Head of caudate nucleus (tissue), 42 donors: Measurements from ENCODE around the gene ALDOA.
A peak's percentile ranks its signal among the peaks of the same experiment; 100 is the strongest.

Source experiments
- DNase-seq, 42 donors: peaks; one replicate each; pipeline versions ENCODE4 v3.0.0 to v3.0.0-alpha.2; 2020 to 2021; ENCODE audit warnings: mixed read lengths in 7 of 42
- intact Hi-C: fragments of 100-400 bp; cut with DNase I; formaldehyde crosslinking; loops from one replicate; pipeline ENCODE4 v1.15.0; 2022

The ALDOA gene

DNA sequence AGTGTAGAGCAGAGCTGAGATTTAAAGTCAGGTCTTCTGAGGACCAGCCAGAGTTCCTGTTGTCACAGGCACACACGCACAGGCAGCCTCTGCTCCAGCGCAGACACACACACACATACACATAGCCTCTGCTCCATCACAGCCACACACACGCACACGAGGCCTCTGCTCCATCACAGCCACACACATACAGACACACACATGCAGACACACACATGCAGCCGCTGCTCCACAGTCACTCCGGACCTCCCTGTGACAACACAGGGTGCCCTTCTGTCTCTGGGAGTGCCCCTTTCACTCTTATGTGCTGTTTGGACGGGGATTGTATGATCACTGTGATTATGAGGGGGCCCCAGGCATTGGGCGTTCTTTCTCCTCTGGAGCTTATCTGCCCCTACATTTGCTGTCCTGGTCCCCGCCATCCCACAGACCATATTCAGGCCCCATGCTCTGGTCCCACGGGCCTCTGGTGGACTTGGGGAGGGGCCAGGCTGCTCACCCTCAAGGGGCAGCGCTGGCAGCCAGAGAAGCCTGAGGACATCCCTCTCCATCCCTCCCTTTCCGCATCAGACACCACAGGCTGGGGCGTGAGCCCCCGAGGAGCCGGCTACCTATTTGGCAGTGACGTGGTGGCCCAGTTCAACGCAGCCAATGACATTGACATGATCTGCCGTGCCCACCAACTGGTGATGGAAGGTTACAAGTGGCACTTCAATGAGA, 18.7 kb downstream of the ALDOA start:
- no peak for DNase-seq
- intact Hi-C loops: no loop called here

DNA sequence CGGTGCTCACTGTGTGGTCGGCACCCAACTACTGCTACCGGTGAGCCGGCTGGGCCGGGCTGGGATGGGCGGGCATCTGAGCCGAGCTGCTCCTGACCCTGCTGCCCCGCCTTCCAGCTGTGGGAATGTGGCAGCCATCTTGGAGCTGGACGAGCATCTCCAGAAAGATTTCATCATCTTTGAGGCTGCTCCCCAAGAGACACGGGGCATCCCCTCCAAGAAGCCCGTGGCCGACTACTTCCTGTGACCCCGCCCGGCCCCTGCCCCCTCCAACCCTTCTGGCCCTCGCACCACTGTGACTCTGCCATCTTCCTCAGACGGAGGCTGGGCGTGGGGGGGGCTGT, 19.2 kb downstream of the ALDOA start:
- no peak for DNase-seq
- intact Hi-C loops: no loop called here

DNA sequence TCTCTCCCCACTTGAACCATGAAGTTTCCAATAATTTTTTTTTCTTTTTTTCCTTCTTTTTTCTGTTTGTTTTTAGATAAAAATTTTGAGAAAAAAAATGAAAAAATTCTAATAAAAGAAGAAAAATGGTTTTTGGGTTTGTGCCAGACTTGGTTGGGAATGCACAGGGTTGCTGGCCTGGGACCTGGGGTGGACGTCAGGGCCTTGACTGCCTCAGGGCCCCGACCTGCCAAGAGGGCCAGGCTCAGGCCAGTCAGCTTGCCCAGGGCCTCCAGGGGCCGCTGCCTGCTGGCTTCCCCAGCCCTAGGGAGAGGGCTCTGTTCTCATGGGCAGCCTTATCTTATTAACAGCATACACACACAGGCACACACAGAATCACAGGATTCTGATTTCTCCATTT, 19.7 kb downstream of the ALDOA start:
- DNase-seq: no peak

DNA sequence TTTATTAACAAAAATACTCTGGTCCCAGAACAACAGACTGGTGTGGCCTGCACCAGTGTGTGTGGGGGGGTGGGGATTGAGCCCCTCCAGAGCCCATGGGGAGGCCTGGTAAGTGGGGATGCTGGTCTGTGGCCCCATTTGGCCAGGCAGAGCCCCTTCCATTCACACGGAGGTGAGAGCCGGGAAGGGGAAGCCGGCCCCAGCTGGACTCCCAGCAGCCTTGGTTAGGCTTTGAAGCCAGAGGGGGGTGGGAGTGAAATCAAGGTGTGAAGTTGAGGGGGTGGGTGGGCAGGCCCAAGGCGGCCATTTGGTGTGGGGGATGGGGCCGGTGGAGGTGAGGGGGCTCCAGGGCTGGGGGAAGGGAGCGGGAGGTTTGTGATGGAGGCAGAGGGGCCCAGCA, 20.3 kb downstream of the ALDOA start:
- no peak for DNase-seq

More for the DNA sequence above, 19.7 kb downstream of the ALDOA start:
- intact Hi-C loops: no loop called here

DNA sequence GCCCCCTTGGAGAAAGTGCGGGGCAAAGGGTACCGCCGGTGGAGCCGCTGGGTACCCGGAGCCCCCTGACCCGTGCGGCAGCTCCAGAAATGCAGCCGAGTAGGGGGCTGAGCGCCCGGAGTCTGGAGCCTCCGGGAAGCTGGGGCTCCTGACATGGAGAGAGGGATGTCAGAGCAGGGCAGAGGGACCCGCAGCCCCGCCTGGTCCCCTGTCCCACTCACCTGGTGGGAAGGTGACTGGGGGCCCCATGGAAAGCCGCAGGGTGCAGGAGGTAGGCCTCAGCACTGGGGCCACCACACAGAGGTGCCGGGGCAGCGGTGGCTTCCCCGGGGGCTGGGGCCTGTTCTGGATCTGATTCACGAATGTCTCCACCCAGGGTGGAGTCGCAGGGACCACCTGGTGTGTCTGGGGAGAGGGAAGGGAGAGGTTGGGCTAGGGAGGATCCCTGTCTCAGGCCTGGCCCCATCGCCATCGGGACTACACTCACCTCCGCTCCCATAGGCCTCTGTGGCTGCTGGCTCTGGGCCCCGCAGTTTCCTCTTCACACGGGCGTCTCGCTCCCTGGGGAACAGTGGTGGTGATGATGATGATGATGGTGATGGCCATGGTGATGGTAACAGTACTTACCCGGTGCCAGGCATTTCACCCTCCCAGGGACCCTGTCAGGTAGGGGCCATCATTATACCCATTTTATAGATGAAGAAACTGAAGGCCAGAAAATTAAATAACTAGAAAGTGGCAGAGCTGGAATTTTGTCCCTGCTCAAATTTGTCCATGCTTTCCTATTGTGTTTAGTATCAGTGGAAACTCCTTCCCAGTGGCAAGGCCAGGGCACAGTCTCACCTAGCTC, 21.0 kb downstream of the ALDOA start:
- no peak for DNase-seq
- intact Hi-C loops: no loop called here

More for the DNA sequence above, 20.3 kb downstream of the ALDOA start:
- intact Hi-C loops: no loop called here

DNA sequence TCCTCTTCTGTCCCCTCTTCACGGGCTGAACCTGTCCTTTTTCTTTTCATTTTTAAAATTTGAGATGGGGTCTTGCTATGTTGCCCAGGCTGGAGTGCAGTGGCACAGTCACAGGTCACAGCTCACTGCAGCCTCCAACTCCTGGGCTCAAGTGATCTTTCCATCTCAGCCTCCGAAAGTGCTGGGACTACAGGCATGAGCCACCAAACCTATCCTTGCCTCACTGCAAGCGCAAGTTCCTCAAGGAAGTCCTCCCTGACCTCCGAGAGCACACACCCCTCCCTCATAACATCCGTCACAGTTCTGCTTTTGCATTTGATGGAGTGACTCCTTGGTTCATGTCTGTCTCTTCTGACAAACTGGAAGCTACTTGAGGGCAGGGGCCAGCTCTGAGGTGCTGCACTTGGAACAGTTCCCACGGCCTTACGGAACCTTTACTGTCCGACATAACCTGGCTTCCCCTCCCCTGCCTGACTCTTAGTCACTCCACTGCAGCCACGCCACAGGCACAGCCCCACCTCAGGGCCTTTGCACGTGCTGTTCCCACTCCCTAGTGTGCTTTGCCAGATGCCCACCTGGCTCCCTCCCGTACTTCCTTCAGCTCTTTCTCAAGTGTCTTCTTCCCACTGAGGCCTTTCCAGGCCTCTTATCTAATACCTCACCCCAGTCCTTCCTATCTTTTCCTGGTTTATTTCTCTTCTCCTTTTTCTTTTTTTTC, 21.8 kb downstream of the ALDOA start:
- intact Hi-C loops: no loop called here
- no peak for DNase-seq

DNA sequence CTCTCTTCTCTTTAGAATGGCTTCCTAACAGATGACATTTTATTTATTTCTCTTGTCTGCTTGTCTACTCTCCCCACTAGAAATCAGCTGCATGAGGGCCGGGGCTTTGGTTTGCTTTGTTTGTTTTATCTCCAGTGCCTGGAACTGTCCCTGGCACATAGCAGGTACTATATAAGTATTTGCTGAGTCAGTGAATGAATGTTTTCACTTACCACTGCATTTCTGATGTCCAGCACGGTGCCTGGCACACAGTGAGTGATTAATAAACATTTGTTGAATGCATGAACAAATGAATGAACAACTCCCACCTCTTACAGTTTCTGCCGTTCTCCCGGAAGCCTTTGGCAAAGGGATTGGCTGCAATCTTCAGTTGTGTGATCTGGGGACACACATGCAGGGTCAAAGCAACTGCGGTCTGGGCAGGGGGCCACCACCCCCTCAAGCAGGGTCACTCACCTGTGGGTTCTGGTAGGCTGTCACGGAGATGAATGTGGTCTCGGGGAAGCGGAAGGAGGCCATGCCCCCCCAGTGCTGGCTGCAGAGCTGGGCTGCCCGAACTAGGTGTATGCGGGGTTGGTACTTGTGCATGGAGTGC, 22.8 kb downstream of the ALDOA start:
- DNase-seq: no peak

DNA sequence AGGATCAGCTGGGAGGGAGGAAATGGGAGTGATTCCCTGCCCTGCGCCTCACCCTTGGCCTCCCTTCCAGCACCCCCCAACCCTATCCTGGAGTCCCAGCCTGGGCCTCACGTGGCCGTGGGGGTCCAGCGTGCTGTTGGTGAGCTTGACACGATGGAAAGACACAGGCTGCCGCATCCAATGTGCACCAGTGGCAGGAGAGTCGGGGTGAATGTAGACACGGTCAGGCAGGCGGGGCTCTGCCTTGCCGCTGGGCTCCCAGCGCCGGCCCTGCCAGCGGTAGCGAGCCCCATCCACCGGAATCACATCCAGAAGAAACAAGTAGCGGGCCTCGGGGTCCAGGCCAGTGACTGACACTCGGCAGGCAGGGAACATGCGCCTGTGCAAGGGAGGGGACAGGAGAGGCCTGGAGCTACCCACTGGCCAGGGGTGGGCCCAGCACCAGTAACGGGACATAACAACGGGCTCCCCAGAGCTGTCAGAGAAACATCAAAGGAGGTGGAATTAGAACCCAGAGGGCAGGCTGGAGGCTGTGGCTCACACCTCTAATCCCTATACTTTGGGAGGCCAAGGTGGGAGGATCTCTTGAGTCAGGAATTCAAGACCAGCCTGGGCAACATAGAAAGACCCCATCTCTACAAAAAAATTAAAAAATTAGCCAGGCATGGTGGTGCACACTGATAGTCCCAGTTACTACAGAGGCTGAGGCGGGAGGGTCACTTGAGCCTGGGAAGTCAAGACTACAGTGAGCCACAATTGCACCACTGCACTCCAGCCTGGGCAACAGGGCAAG, 23.5 kb downstream of the ALDOA start:
- DNase-seq: no peak
- intact Hi-C loops: no loop called here

More for the DNA sequence above, 22.8 kb downstream of the ALDOA start:
- intact Hi-C loops: no loop called here

DNA sequence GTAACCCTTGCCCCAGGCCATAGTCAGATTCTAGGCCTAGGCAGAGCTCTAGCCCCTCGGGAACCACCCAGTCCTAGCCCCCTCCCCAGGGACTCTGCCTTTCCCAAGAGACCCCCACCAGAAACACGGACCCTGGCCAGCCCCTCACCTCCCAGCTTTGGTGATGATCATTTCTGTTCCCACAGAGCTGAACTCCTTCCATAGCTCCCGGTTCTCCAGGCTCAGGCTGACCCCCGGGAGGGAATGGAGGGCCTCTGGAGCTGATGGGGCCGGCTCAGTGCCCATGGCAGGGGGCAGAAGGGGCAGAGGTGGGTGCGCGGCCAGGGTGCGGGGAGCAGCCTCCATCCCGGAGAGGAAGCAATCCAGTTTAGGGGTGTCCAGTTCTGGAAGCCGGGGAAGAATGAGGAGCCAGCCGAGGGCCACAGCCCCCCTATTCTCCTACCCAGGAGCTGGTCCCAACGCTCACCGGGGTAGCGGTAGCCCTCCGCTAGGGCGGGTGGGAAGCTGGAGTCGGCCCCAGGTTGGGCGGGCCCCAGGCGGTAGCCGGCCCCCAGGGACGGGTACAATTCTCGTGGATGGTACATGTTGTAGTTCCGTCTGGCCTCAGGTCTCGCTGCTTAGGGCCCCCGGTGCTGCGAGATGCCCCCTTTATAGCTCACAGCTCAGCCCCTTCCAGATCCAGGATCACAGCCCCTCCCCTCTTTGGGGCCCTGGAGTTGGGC, 25.2 kb downstream of the ALDOA start:
- intact Hi-C loops: no loop called here
- DNase-seq: no peak

DNA sequence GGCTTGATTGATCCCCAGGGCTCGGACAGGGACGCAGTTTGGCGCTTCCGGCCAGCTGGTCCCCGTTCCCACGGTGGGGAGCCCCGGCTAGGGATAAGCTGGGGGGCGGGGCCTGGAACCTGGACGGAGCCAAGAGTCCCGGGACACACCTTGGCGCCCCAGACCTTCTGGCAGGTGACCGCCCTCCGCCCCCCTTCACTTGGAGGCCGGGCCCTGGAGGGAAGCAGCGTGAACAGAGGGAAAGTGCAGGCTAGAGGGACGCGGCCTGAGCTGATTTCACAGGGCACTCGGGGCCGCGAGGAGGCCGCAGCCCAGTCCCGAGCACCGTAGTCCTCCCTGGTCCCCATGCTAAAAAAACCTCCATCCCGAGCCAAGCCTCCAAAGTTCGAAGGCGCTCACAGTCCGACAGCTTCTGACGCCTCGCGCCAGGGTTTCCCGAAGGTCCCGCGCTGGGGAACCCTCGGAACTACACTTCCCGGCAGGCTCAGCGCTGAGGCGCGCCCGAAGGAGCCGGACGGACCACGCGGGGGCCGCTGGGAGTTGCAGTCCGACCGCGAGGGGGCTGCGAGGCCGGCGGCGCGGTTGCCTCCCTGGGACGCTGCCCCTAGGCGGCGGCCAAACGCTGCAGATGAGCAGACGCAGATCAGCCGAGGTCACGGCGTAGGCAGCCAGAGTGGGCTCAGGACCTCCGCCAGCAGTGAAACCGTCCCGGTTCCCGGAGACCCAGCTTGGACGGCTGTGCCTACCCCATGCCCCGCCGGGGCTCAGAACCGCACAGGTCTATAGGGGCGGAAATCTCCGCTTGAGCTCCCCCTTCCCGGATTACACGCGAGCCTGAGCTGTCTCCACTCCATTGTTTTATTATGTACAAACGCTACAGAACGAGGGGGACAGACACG, 26.2 kb downstream of the ALDOA start, which contains the start of gene TBX6:
TBX6 (minus strand) TSS at position 451 of the 899 bp plus-strand sequence. CDS start 731 bp downstream, outside the sequence.
- intact Hi-C loops: no loop called here
- DNase-seq: peak; percentile 87 to 98 (median 95)

DNA sequence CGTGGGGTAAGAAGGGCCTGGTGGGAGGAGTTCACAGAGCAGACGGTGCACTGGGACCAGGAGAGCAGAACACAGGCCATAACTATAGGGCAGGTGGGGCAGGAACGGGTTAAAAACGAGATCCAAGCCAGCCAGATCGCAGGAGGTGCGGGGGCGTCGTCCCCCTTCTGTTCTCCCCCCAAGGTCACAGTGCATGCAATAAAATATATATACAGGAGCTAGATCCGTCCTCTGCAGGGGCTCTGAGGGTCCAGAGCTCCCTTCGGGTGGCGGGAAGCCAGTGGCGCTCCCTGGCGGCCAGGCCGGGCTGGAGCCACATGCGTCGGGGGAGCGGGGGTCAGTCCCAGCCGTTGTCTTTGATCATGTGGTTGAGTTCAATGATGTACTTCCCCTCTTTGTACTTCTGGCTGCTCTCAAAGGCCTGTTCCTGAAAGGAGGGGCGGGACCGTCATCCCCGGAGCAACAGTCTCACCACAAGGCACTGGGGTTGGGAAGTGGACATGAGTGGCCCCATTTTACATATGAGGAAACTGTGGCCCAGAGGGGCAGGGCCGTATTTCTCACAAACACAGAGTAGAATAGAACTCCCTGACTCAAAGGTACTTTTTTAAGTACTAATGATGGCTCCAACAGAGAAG, 26.9 kb downstream of the ALDOA start:
- intact Hi-C loops: no loop called here
- peak; percentile 29 to 87 (median 69) for DNase-seq

DNA sequence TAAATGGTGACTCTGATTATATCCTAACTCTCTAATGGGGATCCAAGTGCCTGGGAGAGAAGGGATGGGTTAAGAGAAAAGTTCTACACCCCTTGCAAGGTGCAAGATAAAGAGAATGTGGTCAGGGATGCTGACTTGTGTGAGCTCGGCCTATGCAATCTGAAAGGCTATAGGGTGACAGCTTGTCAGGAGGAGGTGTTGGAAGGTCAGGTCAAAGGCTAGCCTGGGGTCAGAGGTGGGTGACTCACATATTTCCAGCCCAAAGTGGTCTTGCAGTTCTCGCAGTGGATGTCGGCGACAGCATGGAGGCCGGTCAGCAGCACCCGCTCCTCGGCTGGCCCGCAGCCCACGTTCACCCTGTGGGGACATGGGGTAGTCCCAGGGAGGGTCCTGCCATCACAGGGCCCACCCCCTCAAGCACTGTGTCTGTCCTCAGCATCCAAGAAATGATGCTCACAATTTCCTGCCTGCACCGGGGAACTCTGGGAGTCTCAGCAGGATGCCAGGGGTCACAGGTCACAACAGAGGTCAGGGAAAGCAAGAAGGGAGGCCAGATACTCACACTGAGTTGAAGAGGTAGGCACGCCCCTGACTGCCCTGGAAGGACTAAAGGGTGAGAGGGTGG, 29.1 kb downstream of the ALDOA start:
- no peak for DNase-seq
- intact Hi-C loops: no loop called here

DNA sequence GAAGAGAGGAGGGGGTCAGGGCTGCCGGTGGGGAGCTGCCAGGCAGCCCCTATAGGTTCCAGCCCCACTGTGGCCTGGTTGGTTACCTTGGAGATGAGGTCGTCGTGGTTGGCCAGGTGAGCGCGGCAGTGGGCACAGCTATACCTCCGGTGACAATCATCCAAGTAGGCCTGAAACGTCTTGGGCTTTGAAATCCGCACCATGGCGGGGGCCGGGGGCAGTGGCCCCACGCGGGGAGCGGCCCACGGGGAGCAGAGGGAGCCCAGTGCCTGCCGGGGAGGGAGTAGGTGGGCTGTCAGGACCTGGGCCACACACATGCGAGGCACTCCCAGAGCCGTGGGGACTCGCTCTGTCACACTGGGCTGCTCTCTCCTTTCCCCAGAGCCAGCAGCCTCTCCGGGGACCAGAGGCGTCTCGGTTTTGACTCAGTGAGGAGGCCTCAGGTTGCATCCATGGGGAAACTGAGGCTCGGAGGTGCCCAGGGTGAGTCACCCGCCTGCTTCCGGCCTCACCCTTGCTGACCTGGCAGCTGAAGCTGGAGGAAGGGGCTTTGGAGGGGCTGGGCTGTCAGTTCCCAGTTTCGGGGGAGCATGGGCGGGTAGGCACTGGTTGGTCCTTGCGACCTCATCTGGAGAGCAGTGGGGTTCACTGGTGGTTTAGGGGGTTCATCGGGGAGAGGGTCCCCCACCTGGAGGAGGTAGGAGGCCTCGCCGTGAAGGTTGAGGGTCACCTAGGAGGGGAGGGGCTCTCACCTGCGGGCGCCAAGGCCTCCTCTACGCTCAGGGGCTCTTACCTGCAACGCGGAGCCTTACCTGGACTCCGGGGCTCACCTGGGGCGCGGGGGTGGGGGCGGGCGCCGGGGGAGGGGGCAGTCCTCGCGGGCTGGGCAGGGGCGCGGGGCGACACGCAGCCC, 29.9 kb downstream of the ALDOA start:
- intact Hi-C loops: no loop called here
- peak in 10 of 42 donors; percentile 11 to 54 (median 27) for DNase-seq

DNA sequence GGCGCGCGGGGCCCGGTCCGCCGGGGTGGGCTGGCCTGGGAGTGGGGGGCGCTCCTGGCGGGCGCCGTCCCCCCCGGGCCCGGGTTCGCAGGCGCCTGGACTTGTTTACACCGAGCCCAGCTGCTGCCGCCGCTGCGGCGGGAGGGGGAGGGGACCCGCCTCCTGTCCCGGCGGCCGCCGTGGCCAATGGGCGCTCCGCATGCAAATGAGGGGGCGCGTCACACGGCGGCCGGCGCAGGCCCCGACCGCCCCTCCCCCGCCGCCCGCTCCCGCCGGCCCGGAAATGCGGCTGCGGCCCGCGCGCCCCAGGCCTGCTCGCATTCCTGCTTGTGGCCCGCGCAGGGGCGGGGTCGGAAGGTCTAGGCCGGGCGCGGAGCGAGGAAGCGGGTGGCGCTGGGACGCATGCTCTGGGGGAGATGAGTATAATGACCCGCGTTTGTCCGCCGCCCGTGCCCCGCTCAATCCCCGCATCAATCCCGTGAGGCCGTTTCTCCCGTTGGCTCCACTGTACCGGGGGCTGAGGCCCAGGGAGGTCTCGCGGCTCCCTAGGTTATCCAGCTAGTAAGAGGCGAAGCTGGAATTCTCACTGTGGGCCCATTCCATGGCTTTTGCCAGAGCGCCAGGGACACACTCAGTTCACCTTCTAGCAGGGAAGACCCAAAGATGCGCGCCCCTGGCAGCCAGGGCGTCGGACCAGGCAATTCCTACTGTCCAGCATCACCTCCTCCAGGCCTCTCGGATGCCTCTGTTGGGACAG, 30.7 kb downstream of the ALDOA start, which contains the start of gene YPEL3:
YPEL3 (minus strand) TSS at position 109 of the 757 bp plus-strand sequence. CDS start 731 bp downstream, outside the sequence.
- intact Hi-C loops: no loop called here
- peak; percentile 83 to 97 (median 93) for DNase-seq
